ENCODE measurements around the gene RERE. TPM values are rescaled to one million over a fixed set of nuclear protein-coding genes. Genes with fewer than 3 reads are reported as not detected.
A peak's percentile ranks its signal among the peaks of the same experiment; 100 is the strongest.

RERE gene
- total RNA-seq, 1 experiment from 2014 or later = 161 TPM

DNA sequence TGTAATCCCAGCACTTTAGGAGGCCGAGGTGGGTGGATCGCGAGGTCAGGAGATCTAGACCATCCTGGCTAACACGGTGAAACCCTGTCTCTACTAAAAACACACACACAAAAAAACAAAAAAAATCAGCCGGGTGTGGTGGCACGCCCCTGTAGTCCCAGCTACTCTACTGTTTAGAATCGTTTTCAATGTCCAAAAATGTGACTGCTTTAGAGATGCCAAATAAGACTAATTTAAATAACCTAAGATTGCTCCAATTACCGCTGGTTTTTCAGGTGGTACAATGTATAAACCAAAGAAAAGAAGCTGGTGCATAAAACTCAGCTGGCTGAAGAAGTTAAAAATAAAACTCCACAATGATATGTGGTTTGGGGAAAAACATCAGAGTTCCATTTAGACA lies 132.0 kb downstream of the RERE start:
- H3K4me3 Mint-ChIP-seq = no peak overlapping the region
- no peaks in the 10 kb centered on the region for H3K9me3 Mint-ChIP-seq
- ChIA-PET POLR2A (interaction anchor here (0.6 kb wide), 1 partner anchor 104 kb away, joined by 3 read pairs; no protein-coding TSS in a partner anchor), CTCF (interaction anchor here (0.8 kb wide), 2 partner anchors 14 to 164 kb away, joined by 3 to 4 read pairs; no protein-coding TSS in a partner anchor)
- H3K27ac Mint-ChIP-seq = peak overlapping the region; percentile 49; the same call in 1 of the 2 replicates
- ATAC-seq = no peak
- TF ChIP-seq MXD4 (CRISPR knock-in tag; IDR thresholded peaks at IDR 0.05; ENCODE audit: borderline replicate concordance) (no peak), ZNF416 (CRISPR knock-in tag; IDR thresholded peaks at IDR 0.05) (no peak), JAZF1 (CRISPR knock-in tag; IDR thresholded peaks at IDR 0.05) (no peak)
- TF ChIP-seq, protein P1, sequence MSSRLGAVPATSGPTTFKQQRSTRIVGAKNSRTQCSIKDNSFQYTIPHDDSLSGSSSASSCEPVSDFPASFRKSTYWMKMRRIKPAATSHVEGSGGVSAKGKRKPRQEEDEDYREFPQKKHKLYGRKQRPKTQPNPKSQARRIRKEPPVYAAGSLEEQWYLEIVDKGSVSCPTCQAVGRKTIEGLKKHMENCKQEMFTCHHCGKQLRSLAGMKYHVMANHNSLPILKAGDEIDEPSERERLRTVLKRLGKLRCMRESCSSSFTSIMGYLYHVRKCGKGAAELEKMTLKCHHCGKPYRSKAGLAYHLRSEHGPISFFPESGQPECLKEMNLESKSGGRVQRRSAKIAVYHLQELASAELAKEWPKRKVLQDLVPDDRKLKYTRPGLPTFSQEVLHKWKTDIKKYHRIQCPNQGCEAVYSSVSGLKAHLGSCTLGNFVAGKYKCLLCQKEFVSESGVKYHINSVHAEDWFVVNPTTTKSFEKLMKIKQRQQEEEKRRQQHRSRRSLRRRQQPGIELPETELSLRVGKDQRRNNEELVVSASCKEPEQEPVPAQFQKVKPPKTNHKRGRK (CRISPR knock-in tag; IDR thresholded peaks at IDR 0.05; ENCODE audit: borderline replicate concordance) = no peak
- DNase-seq (ENCODE audit: low spot score) = no peak
- H3K27me3 Mint-ChIP-seq (ENCODE audit: low read depth) = no peaks in the 10 kb centered on the region
- peaks cover 58% of the 10 kb centered on the region for H3K4me1 Mint-ChIP-seq
- H3K36me3 Mint-ChIP-seq = no peaks in the 10 kb centered on the region

DNA sequence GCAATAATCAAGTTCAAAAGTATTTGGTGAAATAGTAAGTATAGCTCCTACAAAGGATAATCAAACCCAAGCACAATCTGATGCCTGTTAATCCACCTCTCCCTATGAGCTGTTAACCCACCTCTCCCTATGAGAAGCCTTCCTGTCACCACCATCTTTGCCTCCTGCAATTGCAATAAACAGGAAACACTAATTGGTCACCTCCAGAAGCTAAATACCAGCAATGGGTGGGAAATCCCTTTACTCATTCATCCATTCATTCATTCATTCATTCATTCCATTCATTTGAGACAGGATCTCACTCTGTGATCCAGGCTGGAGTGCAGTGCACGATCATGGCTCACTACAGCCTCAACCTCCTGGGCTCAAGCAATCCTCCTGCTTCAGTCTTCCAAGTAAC lies 132.8 kb downstream of the RERE start:
- ChIA-PET POLR2A (no interaction called here), CTCF (interaction anchor here (1.0 to 1.2 kb wide), 3 partner anchors 13 to 164 kb away, joined by 3 to 4 read pairs (median 4); no protein-coding TSS in a partner anchor)
- TF ChIP-seq ZNF396 (CRISPR knock-in tag; IDR thresholded peaks at IDR 0.05; ENCODE audit: borderline replicate concordance) = no peak
- TF ChIP-seq ZNF317 (CRISPR knock-in tag; IDR thresholded peaks at IDR 0.05; ENCODE audit: borderline replicate concordance, low read depth) = no peak
- TF ChIP-seq, protein P2, sequence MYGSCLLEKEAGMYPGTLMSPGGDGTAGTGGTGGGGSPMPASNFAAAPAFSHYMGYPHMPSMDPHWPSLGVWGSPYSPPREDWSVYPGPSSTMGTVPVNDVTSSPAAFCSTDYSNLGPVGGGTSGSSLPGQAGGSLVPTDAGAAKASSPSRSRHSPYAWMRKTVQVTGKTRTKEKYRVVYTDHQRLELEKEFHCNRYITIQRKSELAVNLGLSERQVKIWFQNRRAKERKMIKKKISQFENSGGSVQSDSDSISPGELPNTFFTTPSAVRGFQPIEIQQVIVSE (CRISPR knock-in tag; IDR thresholded peaks at IDR 0.05; ENCODE audit: borderline replicate concordance) = no peak
- TF ChIP-seq PRRX2 (CRISPR knock-in tag; IDR thresholded peaks at IDR 0.05) = no peak
- no peak for DNase-seq (ENCODE audit: low spot score)
- peak; percentile 69 for ATAC-seq
- Mint-ChIP-seq H3K27ac (peak overlapping the region; percentile 58), H3K36me3 (no peaks in the 10 kb centered on the region), H3K4me3 (no peak overlapping the region), H3K9me3 (no peaks in the 10 kb centered on the region), H3K27me3 (ENCODE audit: low read depth) (no peaks in the 10 kb centered on the region), H3K4me1 (peaks cover 49% of the 10 kb centered on the region)

DNA sequence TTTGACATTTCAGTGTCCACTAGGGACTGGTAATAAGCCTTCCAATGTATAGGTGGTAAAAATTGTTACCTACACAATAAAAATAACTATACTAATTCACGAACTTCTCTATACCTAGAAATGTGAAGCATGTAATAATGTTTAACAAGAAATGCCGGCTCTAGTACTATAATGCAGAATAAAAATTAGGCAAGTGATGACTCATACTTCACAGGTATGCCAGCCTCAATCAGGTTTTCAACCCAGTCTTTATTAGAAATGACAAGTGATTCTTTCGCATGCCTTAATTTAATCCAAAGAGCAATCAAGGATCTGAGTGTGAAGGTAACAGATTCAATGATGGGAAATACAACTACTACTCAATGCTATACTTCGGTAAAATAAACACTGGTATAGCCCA lies 134.9 kb downstream of the RERE start:
- Mint-ChIP-seq H3K4me1 (peaks cover 42% of the 10 kb centered on the region), H3K9me3 (no peaks in the 10 kb centered on the region), H3K27ac (no peak overlapping the region), H3K27me3 (ENCODE audit: low read depth) (no peaks in the 10 kb centered on the region), H3K36me3 (no peaks in the 10 kb centered on the region), H3K4me3 (no peak overlapping the region)
- ChIA-PET POLR2A (no interaction called here), CTCF (interaction anchor here (1.0 kb wide), 1 partner anchor 194 kb away, joined by 3 read pairs; no protein-coding TSS in a partner anchor)
- ATAC-seq (no peak), DNase-seq (ENCODE audit: low spot score) (no peak)
- TF ChIP-seq, protein P3, sequence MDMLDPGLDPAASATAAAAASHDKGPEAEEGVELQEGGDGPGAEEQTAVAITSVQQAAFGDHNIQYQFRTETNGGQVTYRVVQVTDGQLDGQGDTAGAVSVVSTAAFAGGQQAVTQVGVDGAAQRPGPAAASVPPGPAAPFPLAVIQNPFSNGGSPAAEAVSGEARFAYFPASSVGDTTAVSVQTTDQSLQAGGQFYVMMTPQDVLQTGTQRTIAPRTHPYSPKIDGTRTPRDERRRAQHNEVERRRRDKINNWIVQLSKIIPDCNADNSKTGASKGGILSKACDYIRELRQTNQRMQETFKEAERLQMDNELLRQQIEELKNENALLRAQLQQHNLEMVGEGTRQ (CRISPR knock-in tag; IDR thresholded peaks at IDR 0.05) = no peak
- TF ChIP-seq ZNF121 (CRISPR knock-in tag; IDR thresholded peaks at IDR 0.05) (no peak), FOXJ3 (CRISPR knock-in tag; IDR thresholded peaks at IDR 0.05; ENCODE audit: borderline replicate concordance) (no peak), ZNF423 (CRISPR knock-in tag; IDR thresholded peaks at IDR 0.05) (no peak), SP1 (CRISPR knock-in tag; conservative IDR thresholded peaks at IDR 0.05) (no peak), TEAD1 (CRISPR knock-in tag; IDR thresholded peaks at IDR 0.05) (no peak)
- TF ChIP-seq, protein P4, sequence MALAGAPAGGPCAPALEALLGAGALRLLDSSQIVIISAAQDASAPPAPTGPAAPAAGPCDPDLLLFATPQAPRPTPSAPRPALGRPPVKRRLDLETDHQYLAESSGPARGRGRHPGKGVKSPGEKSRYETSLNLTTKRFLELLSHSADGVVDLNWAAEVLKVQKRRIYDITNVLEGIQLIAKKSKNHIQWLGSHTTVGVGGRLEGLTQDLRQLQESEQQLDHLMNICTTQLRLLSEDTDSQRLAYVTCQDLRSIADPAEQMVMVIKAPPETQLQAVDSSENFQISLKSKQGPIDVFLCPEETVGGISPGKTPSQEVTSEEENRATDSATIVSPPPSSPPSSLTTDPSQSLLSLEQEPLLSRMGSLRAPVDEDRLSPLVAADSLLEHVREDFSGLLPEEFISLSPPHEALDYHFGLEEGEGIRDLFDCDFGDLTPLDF (CRISPR knock-in tag; IDR thresholded peaks at IDR 0.05) = no peak
- TF ChIP-seq, protein P5, sequence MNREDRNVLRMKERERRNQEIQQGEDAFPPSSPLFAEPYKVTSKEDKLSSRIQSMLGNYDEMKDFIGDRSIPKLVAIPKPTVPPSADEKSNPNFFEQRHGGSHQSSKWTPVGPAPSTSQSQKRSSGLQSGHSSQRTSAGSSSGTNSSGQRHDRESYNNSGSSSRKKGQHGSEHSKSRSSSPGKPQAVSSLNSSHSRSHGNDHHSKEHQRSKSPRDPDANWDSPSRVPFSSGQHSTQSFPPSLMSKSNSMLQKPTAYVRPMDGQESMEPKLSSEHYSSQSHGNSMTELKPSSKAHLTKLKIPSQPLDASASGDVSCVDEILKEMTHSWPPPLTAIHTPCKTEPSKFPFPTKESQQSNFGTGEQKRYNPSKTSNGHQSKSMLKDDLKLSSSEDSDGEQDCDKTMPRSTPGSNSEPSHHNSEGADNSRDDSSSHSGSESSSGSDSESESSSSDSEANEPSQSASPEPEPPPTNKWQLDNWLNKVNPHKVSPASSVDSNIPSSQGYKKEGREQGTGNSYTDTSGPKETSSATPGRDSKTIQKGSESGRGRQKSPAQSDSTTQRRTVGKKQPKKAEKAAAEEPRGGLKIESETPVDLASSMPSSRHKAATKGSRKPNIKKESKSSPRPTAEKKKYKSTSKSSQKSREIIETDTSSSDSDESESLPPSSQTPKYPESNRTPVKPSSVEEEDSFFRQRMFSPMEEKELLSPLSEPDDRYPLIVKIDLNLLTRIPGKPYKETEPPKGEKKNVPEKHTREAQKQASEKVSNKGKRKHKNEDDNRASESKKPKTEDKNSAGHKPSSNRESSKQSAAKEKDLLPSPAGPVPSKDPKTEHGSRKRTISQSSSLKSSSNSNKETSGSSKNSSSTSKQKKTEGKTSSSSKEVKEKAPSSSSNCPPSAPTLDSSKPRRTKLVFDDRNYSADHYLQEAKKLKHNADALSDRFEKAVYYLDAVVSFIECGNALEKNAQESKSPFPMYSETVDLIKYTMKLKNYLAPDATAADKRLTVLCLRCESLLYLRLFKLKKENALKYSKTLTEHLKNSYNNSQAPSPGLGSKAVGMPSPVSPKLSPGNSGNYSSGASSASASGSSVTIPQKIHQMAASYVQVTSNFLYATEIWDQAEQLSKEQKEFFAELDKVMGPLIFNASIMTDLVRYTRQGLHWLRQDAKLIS (CRISPR knock-in tag; IDR thresholded peaks at IDR 0.05; ENCODE audit: borderline replicate concordance) = no peak
- TF ChIP-seq, protein P6, sequence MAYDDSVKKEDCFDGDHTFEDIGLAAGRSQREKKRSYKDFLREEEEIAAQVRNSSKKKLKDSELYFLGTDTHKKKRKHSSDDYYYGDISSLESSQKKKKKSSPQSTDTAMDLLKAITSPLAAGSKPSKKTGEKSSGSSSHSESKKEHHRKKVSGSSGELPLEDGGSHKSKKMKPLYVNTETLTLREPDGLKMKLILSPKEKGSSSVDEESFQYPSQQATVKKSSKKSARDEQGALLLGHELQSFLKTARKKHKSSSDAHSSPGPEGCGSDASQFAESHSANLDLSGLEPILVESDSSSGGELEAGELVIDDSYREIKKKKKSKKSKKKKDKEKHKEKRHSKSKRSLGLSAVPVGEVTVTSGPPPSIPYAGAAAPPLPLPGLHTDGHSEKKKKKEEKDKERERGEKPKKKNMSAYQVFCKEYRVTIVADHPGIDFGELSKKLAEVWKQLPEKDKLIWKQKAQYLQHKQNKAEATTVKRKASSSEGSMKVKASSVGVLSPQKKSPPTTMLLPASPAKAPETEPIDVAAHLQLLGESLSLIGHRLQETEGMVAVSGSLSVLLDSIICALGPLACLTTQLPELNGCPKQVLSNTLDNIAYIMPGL (CRISPR knock-in tag; IDR thresholded peaks at IDR 0.05) = no peak
- TF ChIP-seq, protein P7, sequence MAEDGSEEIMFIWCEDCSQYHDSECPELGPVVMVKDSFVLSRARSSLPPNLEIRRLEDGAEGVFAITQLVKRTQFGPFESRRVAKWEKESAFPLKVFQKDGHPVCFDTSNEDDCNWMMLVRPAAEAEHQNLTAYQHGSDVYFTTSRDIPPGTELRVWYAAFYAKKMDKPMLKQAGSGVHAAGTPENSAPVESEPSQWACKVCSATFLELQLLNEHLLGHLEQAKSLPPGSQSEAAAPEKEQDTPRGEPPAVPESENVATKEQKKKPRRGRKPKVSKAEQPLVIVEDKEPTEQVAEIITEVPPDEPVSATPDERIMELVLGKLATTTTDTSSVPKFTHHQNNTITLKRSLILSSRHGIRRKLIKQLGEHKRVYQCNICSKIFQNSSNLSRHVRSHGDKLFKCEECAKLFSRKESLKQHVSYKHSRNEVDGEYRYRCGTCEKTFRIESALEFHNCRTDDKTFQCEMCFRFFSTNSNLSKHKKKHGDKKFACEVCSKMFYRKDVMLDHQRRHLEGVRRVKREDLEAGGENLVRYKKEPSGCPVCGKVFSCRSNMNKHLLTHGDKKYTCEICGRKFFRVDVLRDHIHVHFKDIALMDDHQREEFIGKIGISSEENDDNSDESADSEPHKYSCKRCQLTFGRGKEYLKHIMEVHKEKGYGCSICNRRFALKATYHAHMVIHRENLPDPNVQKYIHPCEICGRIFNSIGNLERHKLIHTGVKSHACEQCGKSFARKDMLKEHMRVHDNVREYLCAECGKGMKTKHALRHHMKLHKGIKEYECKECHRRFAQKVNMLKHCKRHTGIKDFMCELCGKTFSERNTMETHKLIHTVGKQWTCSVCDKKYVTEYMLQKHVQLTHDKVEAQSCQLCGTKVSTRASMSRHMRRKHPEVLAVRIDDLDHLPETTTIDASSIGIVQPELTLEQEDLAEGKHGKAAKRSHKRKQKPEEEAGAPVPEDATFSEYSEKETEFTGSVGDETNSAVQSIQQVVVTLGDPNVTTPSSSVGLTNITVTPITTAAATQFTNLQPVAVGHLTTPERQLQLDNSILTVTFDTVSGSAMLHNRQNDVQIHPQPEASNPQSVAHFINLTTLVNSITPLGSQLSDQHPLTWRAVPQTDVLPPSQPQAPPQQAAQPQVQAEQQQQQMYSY (CRISPR knock-in tag; IDR thresholded peaks at IDR 0.05) = no peak

Measured in WTC11 (cell line).